22Rv1 (cell line): ENCODE measurements around the gene PCP4.

ENCODE experiments used
- CTCF ChIP-seq: fragments of 450-650 bp; IDR thresholded peaks from 2 replicates; pipeline ENCODE4 v1.5.1; 2017; ENCODE audit warnings: mild to moderate bottlenecking
- ZFX ChIP-seq: fragments of 450-650 bp; IDR thresholded peaks from 2 replicates; pipeline ENCODE4 v1.6.1; 2017; ENCODE audit warnings: antibody characterized with exemption, borderline replicate concordance

DNA sequence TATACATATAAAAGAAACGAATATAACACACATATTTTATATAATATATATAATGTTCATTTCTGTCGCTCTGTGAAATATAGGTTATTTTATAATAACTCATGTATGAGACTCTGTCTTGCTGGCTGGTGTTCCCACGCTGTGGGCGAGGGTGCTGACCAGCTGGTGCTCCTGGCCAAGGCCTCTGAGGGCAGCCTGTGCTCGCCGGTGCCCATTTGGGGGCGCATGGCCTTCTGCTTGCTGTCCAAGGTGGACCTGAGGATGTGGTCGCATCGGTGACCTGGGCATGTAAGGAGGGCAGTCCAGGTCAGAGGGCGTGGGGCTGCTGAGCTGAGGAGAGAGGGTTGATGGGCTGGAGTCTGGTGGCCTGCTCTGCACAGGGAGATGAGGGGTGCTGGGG, 1.1 kb upstream of the PCP4 start:
- TF ChIP-seq CTCF: no peak
- no peak for TF ChIP-seq ZFX
